B cell (primary cell): Measurements from ENCODE around the gene ZBTB32.

Source experiments
- CTCF ChIP-seq: fragments of 200-600 bp; IDR thresholded peaks from one replicate; pipeline ENCODE4 v1.8.0; 2022; ENCODE audit warnings: antibody characterized with exemption, mild to moderate bottlenecking
- EZH2 ChIP-seq: IDR thresholded peaks from 2 replicates; pipeline ENCODE4 v1.6.1; 2012; ENCODE audit warnings: borderline replicate concordance, low read depth, mild to moderate bottlenecking, moderate library complexity, low read length; ENCODE audit not compliant: insufficient read depth, poor library complexity, severe bottlenecking

- TF ChIP-seq CTCF (no peak), EZH2 (no peak)
Observed at GRCh38 chr19:35727053-35727955, 22.9 kb downstream of the ZBTB32 start.
